GM10266 (cell line): ENCODE data around the gene TLX1.

Experiments
- DNase-seq: peaks from one replicate; pipeline ENCODE4 v3.0.0; 2012; ENCODE audit errors: extremely low spot score
- CTCF ChIP-seq: IDR thresholded peaks from 2 replicates; pipeline ENCODE4 v1.5.1; 2012; ENCODE audit warnings: mild to moderate bottlenecking, low read depth; ENCODE audit not compliant: control insufficient read depth, insufficient read depth; ENCODE audit errors: missing control alignments

Gene TLX1

GRCh38 chr10:101097881-101098280, 33.2 kb upstream of the TLX1 start:
- DNase-seq = no peak
- TF ChIP-seq CTCF = no peak

GRCh38 chr10:101099901-101100300, 31.2 kb upstream of the TLX1 start:
- no peak for TF ChIP-seq CTCF
- DNase-seq = no peak

- TF ChIP-seq CTCF = no peak
- no peak for DNase-seq
These were observed 29.7 kb upstream of the TLX1 start for GRCh38 chr10:101101372-101101881.

GRCh38 chr10:101103430-101103829, 27.7 kb upstream of the TLX1 start:
- no peak for DNase-seq
- TF ChIP-seq CTCF = no peak

- no peak for DNase-seq
- no peak for TF ChIP-seq CTCF
These were observed 24.7 kb upstream of the TLX1 start for GRCh38 chr10:101106351-101106750.

- DNase-seq = no peak
- no peak for TF ChIP-seq CTCF
These were observed 23.3 kb upstream of the TLX1 start for GRCh38 chr10:101107771-101108170.

GRCh38 chr10:101110856-101111523, 20.1 kb upstream of the TLX1 start:
- no peak for TF ChIP-seq CTCF
- DNase-seq = no peak
